ENCODE measurements around the gene MAVS. TPM values are rescaled to one million over a fixed set of nuclear protein-coding genes. Genes with fewer than 3 reads are reported as not detected.

Gene MAVS
- total and polyA plus RNA-seq, 8 donors = 25.4 to 38.7 (median 32.1) TPM

GRCh38 chr20:3847429-3847940 lies 851 bp downstream of the MAVS start:
- no peaks in the 10 kb centered on the region for H3K27me3 ChIP-seq
- peak overlapping the region; percentile 99 for H3K4me3 ChIP-seq
- intact Hi-C loops (cut with DNase I) = no loop called here
- peak overlapping the region; percentile 87 to 93 for H3K27ac ChIP-seq
- H3K9me3 ChIP-seq = no peaks in the 10 kb centered on the region
- H3K4me1 ChIP-seq = peaks cover 10 to 37% of the 10 kb centered on the region in 2 donors
- ATAC-seq = no peak
- H3K36me3 ChIP-seq = no peaks in the 10 kb centered on the region
- peak in 2 of 4 donors; percentile 9 to 50 for DNase-seq
- no peak for TF ChIP-seq CTCF (IDR thresholded peaks at IDR 0.05)

GRCh38 chr20:3848565-3848964 lies 1.9 kb downstream of the MAVS start:
- H3K27ac ChIP-seq = no peak overlapping the region
- intact Hi-C loops (cut with DNase I) = no loop called here
- TF ChIP-seq CTCF (IDR thresholded peaks at IDR 0.05) = no peak

GRCh38 chr20:3854462-3854871 lies 7.8 kb downstream of the MAVS start:
- peaks cover 0 to 51% of the 10 kb centered on the region in 2 donors for H3K36me3 ChIP-seq
- H3K27me3 ChIP-seq = no peaks in the 10 kb centered on the region
- intact Hi-C loops (cut with DNase I) = no loop called here
- ATAC-seq (peak; percentile 49), DNase-seq (peak in 1 of 4 donors; percentile 19)
- H3K4me1 ChIP-seq = peaks cover 0 to 18% of the 10 kb centered on the region in 2 donors
- no peak overlapping the region for H3K4me3 ChIP-seq
- no peak for TF ChIP-seq CTCF (IDR thresholded peaks at IDR 0.05)
- no peaks in the 10 kb centered on the region for H3K9me3 ChIP-seq
- H3K27ac ChIP-seq = peak overlapping the region in 1 of 2 donors; percentile 28

More at GRCh38 chr20:3848565-3848964, 1.9 kb downstream of the MAVS start:
- Histone ChIP-seq H3K27me3 (no peaks in the 10 kb centered on the region), H3K4me3 (no peak overlapping the region), H3K36me3 (no peaks in the 10 kb centered on the region), H3K9me3 (no peaks in the 10 kb centered on the region), H3K4me1 (peaks cover 10 to 37% of the 10 kb centered on the region in 2 donors)
- DNase-seq (no peak), ATAC-seq (no peak)

GRCh38 chr20:3857405-3857804 lies 10.8 kb downstream of the MAVS start:
- ATAC-seq = no peak
- Histone ChIP-seq H3K27me3 (no peaks in the 10 kb centered on the region), H3K9me3 (no peaks in the 10 kb centered on the region), H3K27ac (no peak overlapping the region), H3K4me1 (peaks cover 0 to 17% of the 10 kb centered on the region in 2 donors), H3K4me3 (no peak overlapping the region), H3K36me3 (peaks cover 0 to 81% of the 10 kb centered on the region in 2 donors)
- DNase-seq = no peak
- TF ChIP-seq CTCF (IDR thresholded peaks at IDR 0.05) = no peak
- intact Hi-C loops (cut with DNase I) = no loop called here

- Histone ChIP-seq H3K27me3 (no peaks in the 10 kb centered on the region), H3K27ac (no peak overlapping the region), H3K4me1 (peaks cover 0 to 17% of the 10 kb centered on the region in 2 donors), H3K36me3 (peaks cover 4 to 94% of the 10 kb centered on the region in 2 donors), H3K9me3 (no peaks in the 10 kb centered on the region), H3K4me3 (no peak overlapping the region)
- ATAC-seq (no peak), DNase-seq (no peak)
- intact Hi-C loops (cut with DNase I) = no loop called here
- TF ChIP-seq CTCF (IDR thresholded peaks at IDR 0.05) = no peak
Observed at GRCh38 chr20:3858689-3859088, 12.1 kb downstream of the MAVS start.

Data from left lung (tissue), 10 donors.